ENCODE results near the gene TNFRSF8.

The TNFRSF8 gene

GRCh38 chr1:12174924-12175810, 112.1 kb downstream of the TNFRSF8 start:
- H3K4me3 Mint-ChIP-seq = peak overlapping the region; percentile 83
- DNase-seq (no peak), ATAC-seq (no peak)
- H3K4me1 Mint-ChIP-seq = peaks cover 96% of the 10 kb centered on the region
- H3K27me3 Mint-ChIP-seq = peaks cover 3% of the 10 kb centered on the region
- H3K36me3 Mint-ChIP-seq (ENCODE audit: low read depth) = peaks cover 61% of the 10 kb centered on the region
- peak overlapping the region; percentile 99 for H3K27ac Mint-ChIP-seq
- H3K9me3 Mint-ChIP-seq = peaks cover 5% of the 10 kb centered on the region

DNA sequence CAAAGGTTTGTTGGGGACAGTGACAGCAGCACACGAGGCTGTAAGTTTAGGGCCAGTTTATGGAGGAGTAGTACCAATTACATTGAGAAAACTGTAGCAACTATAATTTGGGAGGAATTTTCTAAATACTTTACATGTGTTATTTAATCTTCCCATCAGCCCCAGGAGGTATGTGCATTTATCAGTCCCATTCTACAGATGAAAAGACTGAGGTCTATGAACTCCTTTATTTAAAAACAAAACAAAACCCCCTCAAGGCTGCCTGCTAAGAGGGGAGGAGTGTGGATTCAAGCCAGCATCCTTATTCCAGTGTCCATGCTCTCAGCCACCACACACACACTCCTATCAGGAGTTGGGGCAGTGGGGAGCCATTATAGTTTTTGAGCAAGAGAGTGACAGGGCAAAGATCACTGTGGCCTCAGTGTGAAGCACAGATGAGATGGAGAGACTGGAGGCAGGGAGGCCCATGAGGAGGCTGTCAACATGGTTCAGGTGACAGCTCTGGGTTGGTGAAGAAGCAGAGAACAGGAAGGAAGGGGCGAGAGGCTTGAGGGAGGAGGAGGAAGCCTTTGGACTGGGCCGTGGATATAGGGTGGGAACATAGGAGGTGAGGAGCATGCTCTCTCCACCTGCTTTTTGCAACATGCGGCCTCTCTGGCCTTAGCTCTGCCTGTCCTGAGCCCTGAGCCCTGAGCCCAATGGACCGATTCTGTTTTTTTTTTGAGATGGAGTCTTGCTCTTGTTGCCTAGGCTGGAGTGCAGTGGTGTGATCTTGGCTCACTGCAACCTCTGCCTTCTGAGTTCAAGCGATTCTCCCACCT, 113.4 kb downstream of the TNFRSF8 start:
- Mint-ChIP-seq H3K36me3 (ENCODE audit: low read depth) (peaks cover 58% of the 10 kb centered on the region), H3K9me3 (peaks cover under 1% of the 10 kb centered on the region), H3K27ac (peak overlapping the region; percentile 99), H3K4me1 (peaks cover 95% of the 10 kb centered on the region), H3K4me3 (peak overlapping the region; percentile 75), H3K27me3 (peaks cover 3% of the 10 kb centered on the region)
- DNase-seq (no peak), ATAC-seq (no peak)

DNA sequence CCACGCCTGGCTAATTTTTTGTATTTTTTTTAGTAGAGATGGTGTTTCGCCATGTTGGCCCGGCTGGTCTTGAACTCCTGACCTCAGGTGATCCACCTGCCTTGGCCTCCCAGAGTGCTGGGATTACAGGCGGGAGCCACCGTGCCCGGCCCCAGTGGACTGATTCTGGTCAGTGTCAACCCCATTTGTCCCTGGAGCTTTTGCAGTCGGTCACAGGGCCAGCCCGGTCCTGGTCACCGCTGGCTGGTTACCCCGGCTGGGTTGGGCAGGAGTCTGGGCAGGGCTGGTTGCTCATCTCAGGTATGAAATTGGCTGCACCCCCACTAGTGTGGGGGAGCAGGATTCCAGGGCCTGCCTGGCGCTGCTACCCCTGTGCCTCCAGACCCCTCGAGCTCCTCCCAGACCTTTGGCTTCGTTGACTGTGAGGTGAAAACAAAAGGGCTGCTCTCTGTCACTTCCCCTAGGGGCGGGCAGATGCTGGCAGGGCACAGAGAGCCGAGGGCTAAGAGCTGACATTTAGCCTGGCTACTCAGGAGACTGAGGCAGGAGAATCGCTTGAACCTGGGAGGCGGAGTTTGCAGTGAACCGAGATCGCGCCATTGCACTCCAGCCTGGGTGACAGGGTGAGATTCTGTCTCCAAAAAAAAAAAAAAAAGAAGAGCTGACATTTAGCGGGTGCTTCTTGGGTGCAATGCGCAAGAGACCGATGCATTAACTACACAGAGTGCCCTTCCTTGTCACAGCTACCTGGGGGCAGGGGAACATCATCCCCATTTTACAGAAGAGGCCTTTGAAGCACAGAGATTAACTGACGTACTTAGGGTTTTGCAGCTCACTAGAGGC, 114.3 kb downstream of the TNFRSF8 start:
- ATAC-seq = peak; percentile 5

GRCh38 chr1:12177999-12178441, 114.9 kb downstream of the TNFRSF8 start:
- DNase-seq = peak; percentile 94
- H3K27ac Mint-ChIP-seq = peak overlapping the region; percentile 99
- H3K4me3 Mint-ChIP-seq = peak overlapping the region; percentile 82
- H3K27me3 Mint-ChIP-seq = peaks cover 3% of the 10 kb centered on the region
- H3K9me3 Mint-ChIP-seq = no peaks in the 10 kb centered on the region
- H3K36me3 Mint-ChIP-seq (ENCODE audit: low read depth) = peaks cover 56% of the 10 kb centered on the region
- H3K4me1 Mint-ChIP-seq = peaks cover 95% of the 10 kb centered on the region
- peak; percentile 70 for ATAC-seq

More for the DNA sequence above, 114.3 kb downstream of the TNFRSF8 start:
- Mint-ChIP-seq H3K36me3 (ENCODE audit: low read depth) (peaks cover 60% of the 10 kb centered on the region), H3K27me3 (peaks cover 3% of the 10 kb centered on the region), H3K27ac (peak overlapping the region; percentile 99), H3K4me1 (peaks cover 95% of the 10 kb centered on the region), H3K9me3 (no peaks in the 10 kb centered on the region), H3K4me3 (peak overlapping the region; percentile 82)
- DNase-seq = peak; percentile 54

- ATAC-seq = peak; percentile 21
- peaks cover 94% of the 10 kb centered on the region for H3K4me1 Mint-ChIP-seq
- peaks cover 56% of the 10 kb centered on the region for H3K36me3 Mint-ChIP-seq (ENCODE audit: low read depth)
- DNase-seq = no peak
- no peaks in the 10 kb centered on the region for H3K9me3 Mint-ChIP-seq
- peak overlapping the region; percentile 99 for H3K27ac Mint-ChIP-seq
- peak overlapping the region; percentile 82 for H3K4me3 Mint-ChIP-seq
- peaks cover 3% of the 10 kb centered on the region for H3K27me3 Mint-ChIP-seq
Measured at GRCh38 chr1:12178511-12178910, 115.4 kb downstream of the TNFRSF8 start.

- H3K4me1 Mint-ChIP-seq = peaks cover 94% of the 10 kb centered on the region
- peaks cover 1% of the 10 kb centered on the region for H3K27me3 Mint-ChIP-seq
- ATAC-seq (peak; percentile 74), DNase-seq (peak; percentile 85)
- peak overlapping the region; percentile 82 for H3K4me3 Mint-ChIP-seq
- peak overlapping the region; percentile 99 for H3K27ac Mint-ChIP-seq
- peaks cover 59% of the 10 kb centered on the region for H3K36me3 Mint-ChIP-seq (ENCODE audit: low read depth)
- H3K9me3 Mint-ChIP-seq = no peaks in the 10 kb centered on the region
Measured at GRCh38 chr1:12179111-12179519, 116.0 kb downstream of the TNFRSF8 start.

DNA sequence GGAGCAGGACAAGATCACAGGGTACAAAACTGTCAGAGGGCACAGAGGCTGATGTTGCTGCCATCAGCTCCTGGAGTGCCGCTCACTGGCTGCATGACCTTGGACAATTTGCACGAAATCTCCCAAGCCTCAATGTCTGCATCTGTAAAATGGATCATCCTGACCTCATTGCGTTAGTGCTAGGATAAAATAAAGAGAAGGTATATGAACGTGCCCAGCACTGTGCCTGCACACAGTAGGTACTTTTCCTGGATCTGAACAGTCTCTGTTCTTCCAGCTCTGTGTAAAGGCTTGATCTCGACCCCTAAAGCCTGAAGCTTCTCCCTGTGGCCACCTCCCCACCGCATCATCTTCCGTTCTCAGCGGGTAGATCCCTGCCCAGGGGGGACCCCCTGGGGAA, 116.6 kb downstream of the TNFRSF8 start:
- Mint-ChIP-seq H3K4me1 (peaks cover 92% of the 10 kb centered on the region), H3K9me3 (no peaks in the 10 kb centered on the region), H3K27me3 (peaks cover 1% of the 10 kb centered on the region), H3K36me3 (ENCODE audit: low read depth) (peaks cover 56% of the 10 kb centered on the region), H3K27ac (peak overlapping the region; percentile 99), H3K4me3 (peak overlapping the region; percentile 48)
- ATAC-seq (no peak), DNase-seq (no peak)

DNA sequence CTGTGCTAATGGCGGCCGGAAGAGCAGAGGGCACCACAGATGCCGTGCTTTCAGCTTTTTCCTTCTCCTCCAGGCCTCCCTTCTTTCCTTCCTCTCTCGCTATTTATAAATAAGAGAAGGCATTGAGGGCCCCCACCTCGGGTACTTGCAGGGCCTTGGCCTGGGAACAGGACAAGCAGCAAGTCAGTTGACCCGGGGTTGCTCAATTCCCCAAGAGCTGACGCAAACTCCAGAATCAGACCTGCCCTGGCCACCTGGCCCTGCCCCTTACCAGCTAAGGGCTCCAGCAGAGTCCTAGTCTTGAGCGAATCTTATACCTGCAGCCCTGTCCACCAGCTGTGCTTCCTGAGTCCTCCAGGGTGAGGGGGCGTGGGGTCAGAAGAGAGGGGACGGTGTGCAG, 117.2 kb downstream of the TNFRSF8 start:
- no peak for ATAC-seq
- peaks cover 1% of the 10 kb centered on the region for H3K27me3 Mint-ChIP-seq
- no peak for DNase-seq
- H3K4me3 Mint-ChIP-seq = no peak overlapping the region
- H3K9me3 Mint-ChIP-seq = no peaks in the 10 kb centered on the region
- H3K4me1 Mint-ChIP-seq = peaks cover 92% of the 10 kb centered on the region
- no peak overlapping the region for H3K27ac Mint-ChIP-seq
- peaks cover 54% of the 10 kb centered on the region for H3K36me3 Mint-ChIP-seq (ENCODE audit: low read depth)

- peaks cover 48% of the 10 kb centered on the region for H3K36me3 Mint-ChIP-seq (ENCODE audit: low read depth)
- peaks cover 92% of the 10 kb centered on the region for H3K4me1 Mint-ChIP-seq
- peak overlapping the region; percentile 62 for H3K27ac Mint-ChIP-seq
- no peaks in the 10 kb centered on the region for H3K9me3 Mint-ChIP-seq
- H3K4me3 Mint-ChIP-seq = no peak overlapping the region
- H3K27me3 Mint-ChIP-seq = peaks cover 1% of the 10 kb centered on the region
- DNase-seq (no peak), ATAC-seq (no peak)
Measured at GRCh38 chr1:12180903-12181302, 117.8 kb downstream of the TNFRSF8 start.

DNA sequence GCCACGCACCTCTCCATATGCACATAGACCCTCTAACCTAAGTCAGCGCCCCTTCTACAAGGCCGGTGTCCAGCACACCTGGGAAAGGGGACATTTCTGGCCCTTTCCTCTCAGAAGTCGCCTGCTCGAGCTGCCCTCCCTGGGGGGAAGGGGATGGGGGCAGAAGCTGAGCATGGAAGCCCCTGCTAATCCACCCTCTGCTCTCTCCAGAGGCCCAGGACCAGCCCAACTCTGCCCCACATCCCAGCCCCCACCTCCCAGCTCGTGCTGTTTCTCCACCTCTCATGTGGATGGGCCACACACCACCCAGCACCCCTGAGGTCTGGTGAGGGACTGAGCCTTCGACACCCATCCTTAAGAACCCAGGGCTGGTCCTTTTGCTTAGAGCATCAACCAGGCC, 118.5 kb downstream of the TNFRSF8 start:
- H3K27me3 Mint-ChIP-seq = peaks cover 1% of the 10 kb centered on the region
- peaks cover 44% of the 10 kb centered on the region for H3K36me3 Mint-ChIP-seq (ENCODE audit: low read depth)
- ATAC-seq (no peak), DNase-seq (no peak)
- no peak overlapping the region for H3K4me3 Mint-ChIP-seq
- H3K4me1 Mint-ChIP-seq = peaks cover 89% of the 10 kb centered on the region
- no peaks in the 10 kb centered on the region for H3K9me3 Mint-ChIP-seq
- H3K27ac Mint-ChIP-seq = peak overlapping the region; percentile 62

DNA sequence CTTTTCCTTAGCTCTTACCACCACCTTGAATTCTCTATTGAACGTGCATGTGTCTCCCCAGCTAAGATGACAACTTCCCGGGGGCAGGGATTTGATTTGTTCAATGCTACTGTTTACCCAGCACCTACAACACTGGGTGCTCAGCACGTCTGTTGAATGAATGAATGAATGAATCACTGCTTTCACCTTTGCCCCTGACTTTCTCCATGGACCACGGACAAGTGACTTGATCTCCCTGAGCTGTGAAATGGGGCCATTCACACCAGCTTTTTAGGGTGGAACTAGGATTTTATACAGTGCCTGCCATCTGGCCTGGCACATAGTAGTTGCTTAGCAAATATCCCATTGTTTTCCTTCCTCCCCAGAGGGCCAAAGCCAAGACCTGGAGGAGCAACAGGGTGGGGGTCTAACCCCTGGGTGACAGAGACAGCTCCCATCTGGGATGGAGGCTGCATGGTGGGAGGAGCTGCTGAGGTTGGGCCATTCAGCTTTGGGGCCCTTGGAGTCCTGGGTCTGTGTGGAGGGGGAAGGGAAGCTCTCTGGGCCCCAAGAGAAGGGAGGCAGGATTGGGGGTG, 119.4 kb downstream of the TNFRSF8 start:
- H3K36me3 Mint-ChIP-seq (ENCODE audit: low read depth) = peaks cover 46% of the 10 kb centered on the region
- H3K9me3 Mint-ChIP-seq = no peaks in the 10 kb centered on the region
- no peak for DNase-seq
- peak overlapping the region; percentile 57 for H3K27ac Mint-ChIP-seq
- H3K4me3 Mint-ChIP-seq = no peak overlapping the region
- no peak for ATAC-seq
- H3K4me1 Mint-ChIP-seq = peaks cover 87% of the 10 kb centered on the region
- peaks cover 1% of the 10 kb centered on the region for H3K27me3 Mint-ChIP-seq

GRCh38 chr1:12183095-12183794, 120.1 kb downstream of the TNFRSF8 start:
- no peak for DNase-seq
- Mint-ChIP-seq H3K4me3 (no peak overlapping the region), H3K4me1 (peaks cover 85% of the 10 kb centered on the region), H3K27me3 (peaks cover 1% of the 10 kb centered on the region), H3K36me3 (ENCODE audit: low read depth) (peaks cover 49% of the 10 kb centered on the region), H3K9me3 (no peaks in the 10 kb centered on the region), H3K27ac (peak overlapping the region; percentile 71)
- no peak for ATAC-seq

GRCh38 chr1:12184008-12184681, 121.0 kb downstream of the TNFRSF8 start:
- Mint-ChIP-seq H3K9me3 (no peaks in the 10 kb centered on the region), H3K4me1 (peaks cover 76% of the 10 kb centered on the region), H3K4me3 (no peak overlapping the region), H3K27ac (peak overlapping the region; percentile 71), H3K27me3 (no peaks in the 10 kb centered on the region), H3K36me3 (ENCODE audit: low read depth) (peaks cover 45% of the 10 kb centered on the region)
- ATAC-seq = no peak
- no peak for DNase-seq

Data from activated naive CD8-positive, alpha-beta T cell treated with anti-CD3 and anti-CD28 coated beads, Interleukin-2, amount 50 U/mL, for 24 hours (primary cell).